ENCODE data around the gene ZFYVE19.
A peak's percentile ranks its signal among the peaks of the same experiment; 100 is the strongest.

The ZFYVE19 gene

DNA sequence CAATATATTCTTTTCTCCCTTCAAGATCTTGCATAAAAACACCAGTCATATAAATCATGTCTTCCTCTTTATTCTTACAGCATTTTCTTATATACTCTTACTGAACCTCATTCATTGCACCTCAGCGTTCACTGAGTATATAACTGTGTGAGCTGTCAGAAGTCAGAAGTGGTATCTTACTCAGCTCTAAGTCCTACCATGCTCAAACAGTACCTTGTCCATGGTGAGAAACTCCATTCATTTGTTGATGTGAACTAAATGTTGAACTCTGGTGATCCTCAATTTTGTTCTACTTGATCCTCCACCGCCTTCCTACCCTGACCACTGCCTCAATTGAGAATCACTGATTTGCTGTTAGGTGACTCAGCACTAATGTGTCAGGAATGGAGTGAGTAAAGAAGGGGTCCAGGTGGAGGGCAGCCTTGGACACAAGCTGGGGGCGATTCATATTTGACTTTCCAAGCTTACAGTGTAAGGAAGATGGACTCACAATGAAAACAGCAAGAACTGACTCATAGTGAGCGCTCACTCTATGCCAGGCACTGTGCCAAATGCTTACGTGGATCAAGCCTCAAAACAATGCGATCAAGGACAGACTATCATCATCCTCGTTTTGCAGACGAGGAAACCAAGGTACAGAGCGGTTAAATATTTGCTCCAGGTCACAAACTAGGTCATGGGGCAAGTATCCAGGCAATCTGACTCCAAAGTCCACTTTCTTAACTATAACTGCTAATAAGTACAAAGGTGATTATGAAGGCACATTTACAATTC is 13.5 kb upstream of the ZFYVE19 start:
- Histone ChIP-seq H3K4me3 (ENCODE audit: low read length in 2 of 2) (no peak overlapping the region), H3K9ac (ENCODE audit: low read length in 2 of 2) (no peak overlapping the region), H3K36me3 (ENCODE audit: control insufficient read depth in 2 of 2, insufficient read depth in 2 of 2, low read length in 2 of 2) (peaks cover 0 to 7% of the 10 kb centered on the region in 2 donors), H3K27ac (ENCODE audit: low read length) (no peak overlapping the region), H3K4me1 (ENCODE audit: control insufficient read depth, insufficient read depth, low read length) (peaks cover 4% of the 10 kb centered on the region), H3K9me3 (ENCODE audit: control insufficient read depth in 2 of 2, low read length in 2 of 2) (no peaks in the 10 kb centered on the region), H3K27me3 (ENCODE audit: control insufficient read depth in 1 of 2, insufficient read depth in 2 of 2, low read length in 2 of 2) (no peaks in the 10 kb centered on the region)

DNA sequence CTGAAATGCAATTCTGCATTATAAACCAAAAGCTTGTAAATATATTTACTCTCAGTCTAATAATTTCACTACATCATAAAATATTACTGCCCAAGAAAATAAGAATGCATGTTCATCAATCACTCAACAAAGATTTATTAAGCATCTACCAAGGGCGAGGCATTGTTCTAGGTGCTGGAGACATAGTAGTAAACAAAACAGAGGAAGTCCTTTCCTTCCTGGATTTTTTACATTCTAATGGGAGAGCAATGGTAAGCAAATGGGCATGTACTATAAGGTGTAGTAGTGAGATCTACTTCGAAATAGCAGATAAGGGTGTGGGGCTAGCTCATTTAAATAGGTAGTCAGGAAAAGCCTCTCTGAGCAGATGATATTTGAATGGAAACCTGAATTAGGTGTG is 10.8 kb upstream of the ZFYVE19 start:
- Histone ChIP-seq H3K36me3 (ENCODE audit: control insufficient read depth in 2 of 2, insufficient read depth in 2 of 2, low read length in 2 of 2) (peaks cover 2 to 8% of the 10 kb centered on the region in 2 donors), H3K9me3 (ENCODE audit: control insufficient read depth in 2 of 2, low read length in 2 of 2) (no peaks in the 10 kb centered on the region), H3K4me1 (ENCODE audit: control insufficient read depth, insufficient read depth, low read length) (no peaks in the 10 kb centered on the region), H3K27ac (ENCODE audit: low read length) (no peak overlapping the region), H3K4me3 (ENCODE audit: low read length in 2 of 2) (no peak overlapping the region), H3K27me3 (ENCODE audit: control insufficient read depth in 1 of 2, insufficient read depth in 2 of 2, low read length in 2 of 2) (no peaks in the 10 kb centered on the region), H3K9ac (ENCODE audit: low read length in 2 of 2) (no peak overlapping the region)

DNA sequence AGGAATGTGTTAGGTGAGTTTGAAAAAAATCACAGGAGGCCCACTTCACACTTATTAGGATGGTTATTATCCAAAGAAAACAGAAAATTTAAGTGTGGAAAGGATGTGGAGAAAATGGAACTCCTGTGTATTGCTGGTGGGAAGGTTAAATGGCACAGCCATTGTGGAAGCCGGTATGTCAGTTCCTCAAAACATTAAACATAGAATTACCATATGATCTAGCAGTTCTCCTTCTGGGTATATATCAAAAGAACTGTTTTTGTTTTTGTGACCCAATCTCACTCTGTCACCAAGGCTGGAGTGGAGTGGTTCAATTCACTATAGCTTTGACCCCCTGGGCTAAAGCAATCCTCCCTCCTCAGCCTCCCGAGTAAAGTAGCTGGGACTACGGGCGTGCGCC is 10.4 kb upstream of the ZFYVE19 start:
- H3K9me3 ChIP-seq (ENCODE audit: control insufficient read depth in 2 of 2, low read length in 2 of 2) = no peaks in the 10 kb centered on the region
- no peak overlapping the region for H3K9ac ChIP-seq (ENCODE audit: low read length in 2 of 2)
- no peaks in the 10 kb centered on the region for H3K27me3 ChIP-seq (ENCODE audit: control insufficient read depth in 1 of 2, insufficient read depth in 2 of 2, low read length in 2 of 2)
- no peak overlapping the region for H3K4me3 ChIP-seq (ENCODE audit: low read length in 2 of 2)
- H3K4me1 ChIP-seq (ENCODE audit: control insufficient read depth, insufficient read depth, low read length) = no peaks in the 10 kb centered on the region
- peaks cover 4 to 8% of the 10 kb centered on the region in 2 donors for H3K36me3 ChIP-seq (ENCODE audit: control insufficient read depth in 2 of 2, insufficient read depth in 2 of 2, low read length in 2 of 2)
- no peak overlapping the region for H3K27ac ChIP-seq (ENCODE audit: low read length)

DNA sequence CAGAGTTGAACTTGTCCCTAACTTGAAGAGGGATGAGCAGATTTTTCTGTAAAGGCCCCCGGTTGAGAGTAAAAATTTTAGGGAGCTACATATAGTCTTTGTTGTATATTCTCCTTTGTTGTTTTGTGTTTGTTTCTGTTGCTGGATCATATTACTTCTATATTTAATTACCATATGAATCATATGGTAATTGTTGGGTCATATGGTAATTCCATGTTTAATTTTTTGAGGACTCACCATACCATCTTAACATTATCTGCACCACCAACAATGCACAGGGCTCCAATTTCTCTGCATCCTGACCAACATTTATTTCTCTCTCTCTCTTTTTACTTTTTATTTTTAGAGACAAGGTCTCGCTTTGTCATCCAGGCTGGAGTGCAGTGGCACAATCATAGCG is 7.4 kb upstream of the ZFYVE19 start:
- peaks cover 3 to 4% of the 10 kb centered on the region in 2 donors for H3K36me3 ChIP-seq (ENCODE audit: control insufficient read depth in 2 of 2, insufficient read depth in 2 of 2, low read length in 2 of 2)
- no peaks in the 10 kb centered on the region for H3K27me3 ChIP-seq (ENCODE audit: control insufficient read depth in 1 of 2, insufficient read depth in 2 of 2, low read length in 2 of 2)
- no peak overlapping the region for H3K4me3 ChIP-seq (ENCODE audit: low read length in 2 of 2)
- no peaks in the 10 kb centered on the region for H3K9me3 ChIP-seq (ENCODE audit: control insufficient read depth in 2 of 2, low read length in 2 of 2)
- H3K27ac ChIP-seq (ENCODE audit: low read length) = no peak overlapping the region
- no peaks in the 10 kb centered on the region for H3K4me1 ChIP-seq (ENCODE audit: control insufficient read depth, insufficient read depth, low read length)
- H3K9ac ChIP-seq (ENCODE audit: low read length in 2 of 2) = no peak overlapping the region

DNA sequence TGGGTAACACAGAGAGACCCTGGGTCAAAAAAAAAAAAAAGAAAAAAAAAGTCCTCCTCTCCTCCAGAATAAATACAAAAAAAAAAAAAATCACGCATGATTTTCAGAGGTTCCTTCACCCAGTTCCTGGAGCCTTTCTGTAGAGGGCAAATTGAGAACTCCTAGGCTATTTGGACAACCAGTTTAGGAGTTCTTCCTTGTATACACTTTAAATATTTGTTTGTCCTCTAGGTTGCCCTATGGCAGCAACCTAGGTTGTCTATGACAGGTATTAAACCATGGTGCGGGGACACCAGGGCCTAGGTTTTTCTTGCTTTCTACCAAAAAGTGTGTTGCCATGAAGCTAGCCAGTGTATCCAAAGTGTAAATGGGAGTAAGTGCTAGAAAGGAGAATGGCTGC is 3.8 kb upstream of the ZFYVE19 start:
- Histone ChIP-seq H3K27me3 (ENCODE audit: control insufficient read depth in 1 of 2, insufficient read depth in 2 of 2, low read length in 2 of 2) (no peaks in the 10 kb centered on the region), H3K36me3 (ENCODE audit: control insufficient read depth in 2 of 2, insufficient read depth in 2 of 2, low read length in 2 of 2) (peaks cover 3 to 4% of the 10 kb centered on the region in 2 donors), H3K9ac (ENCODE audit: low read length in 2 of 2) (no peak overlapping the region), H3K4me1 (ENCODE audit: control insufficient read depth, insufficient read depth, low read length) (peaks cover 10% of the 10 kb centered on the region), H3K9me3 (ENCODE audit: control insufficient read depth in 2 of 2, low read length in 2 of 2) (no peaks in the 10 kb centered on the region), H3K27ac (ENCODE audit: low read length) (no peak overlapping the region), H3K4me3 (ENCODE audit: low read length in 2 of 2) (no peak overlapping the region)

DNA sequence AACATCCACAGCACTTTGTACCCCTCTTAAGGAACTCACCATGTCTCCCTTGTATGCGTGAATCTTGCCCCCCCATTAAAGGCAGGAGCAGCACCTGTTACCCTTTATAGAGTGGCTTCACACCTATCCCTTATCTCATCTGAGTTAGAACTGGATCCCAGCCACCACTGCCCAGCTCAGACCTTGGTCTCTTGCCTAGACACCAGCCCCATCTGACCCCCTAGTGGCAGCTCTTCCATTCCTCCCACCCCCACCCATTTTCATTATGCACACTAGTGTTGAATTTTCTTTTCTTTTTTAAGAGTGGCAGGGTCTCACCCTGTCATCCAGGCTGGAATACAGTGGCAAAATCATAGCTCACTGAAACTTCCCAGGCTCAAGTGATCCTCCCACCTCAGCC is 3.2 kb upstream of the ZFYVE19 start:
- H3K4me3 ChIP-seq (ENCODE audit: low read length in 2 of 2) = no peak overlapping the region
- H3K9me3 ChIP-seq (ENCODE audit: control insufficient read depth in 2 of 2, low read length in 2 of 2) = no peaks in the 10 kb centered on the region
- H3K9ac ChIP-seq (ENCODE audit: low read length in 2 of 2) = no peak overlapping the region
- H3K36me3 ChIP-seq (ENCODE audit: control insufficient read depth in 2 of 2, insufficient read depth in 2 of 2, low read length in 2 of 2) = peaks cover 0 to 4% of the 10 kb centered on the region in 2 donors
- peaks cover 15% of the 10 kb centered on the region for H3K4me1 ChIP-seq (ENCODE audit: control insufficient read depth, insufficient read depth, low read length)
- H3K27me3 ChIP-seq (ENCODE audit: control insufficient read depth in 1 of 2, insufficient read depth in 2 of 2, low read length in 2 of 2) = no peaks in the 10 kb centered on the region
- H3K27ac ChIP-seq (ENCODE audit: low read length) = no peak overlapping the region

DNA sequence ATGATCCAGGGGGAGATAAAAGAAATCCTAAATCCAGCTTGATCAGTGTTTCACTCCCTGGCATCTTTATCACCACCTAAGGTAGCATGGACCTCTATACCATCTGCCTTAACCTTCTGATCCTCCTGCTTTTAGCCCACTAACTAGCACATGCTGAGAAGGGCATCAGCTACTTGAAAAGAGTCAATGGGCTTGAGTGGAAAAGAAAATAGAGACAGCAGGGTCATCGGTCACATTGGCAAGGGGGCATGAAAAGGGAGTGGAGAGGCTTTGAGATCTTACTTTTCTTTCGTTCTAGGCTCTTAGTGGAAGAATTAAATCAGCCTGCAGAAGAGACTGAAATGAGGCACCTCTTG is 239 bp upstream of the ZFYVE19 start:
- Histone ChIP-seq H3K9ac (ENCODE audit: low read length in 2 of 2) (peak overlapping the region; percentile 98 to 99), H3K36me3 (ENCODE audit: control insufficient read depth in 2 of 2, insufficient read depth in 2 of 2, low read length in 2 of 2) (peaks cover 0 to 14% of the 10 kb centered on the region in 2 donors), H3K9me3 (ENCODE audit: control insufficient read depth in 2 of 2, low read length in 2 of 2) (no peaks in the 10 kb centered on the region), H3K27me3 (ENCODE audit: control insufficient read depth in 1 of 2, insufficient read depth in 2 of 2, low read length in 2 of 2) (no peaks in the 10 kb centered on the region), H3K4me3 (ENCODE audit: low read length in 2 of 2) (peak overlapping the region; percentile 100), H3K27ac (ENCODE audit: low read length) (peak overlapping the region; percentile 86), H3K4me1 (ENCODE audit: control insufficient read depth, insufficient read depth, low read length) (peaks cover 19% of the 10 kb centered on the region)

DNA sequence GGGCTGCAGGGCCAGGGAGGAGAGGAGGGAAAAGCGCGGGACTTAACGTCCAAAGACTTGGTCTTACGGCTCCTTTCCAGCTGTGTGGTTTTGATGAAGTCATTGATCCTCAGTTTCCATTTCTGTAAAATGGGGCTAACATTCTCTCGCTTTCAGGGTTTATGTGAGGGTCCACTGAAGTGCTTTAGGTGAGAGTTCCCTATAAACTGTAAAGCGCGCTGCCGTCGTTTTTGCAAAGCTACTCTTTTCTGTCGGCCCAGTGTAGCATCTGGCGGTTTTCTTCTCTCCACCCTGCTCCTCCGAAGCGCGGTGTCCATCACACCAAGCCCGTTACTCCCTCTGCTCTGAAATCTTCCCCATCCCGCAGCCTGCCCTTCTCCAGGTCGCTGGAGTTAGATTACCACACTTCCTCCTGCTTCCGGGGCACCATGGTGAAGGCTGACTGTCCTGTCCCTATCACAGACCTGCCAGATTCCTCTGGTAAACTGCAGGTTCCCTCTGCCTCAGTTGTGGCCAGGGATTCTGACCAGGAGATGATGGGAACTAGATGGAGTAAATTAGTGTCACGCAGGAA is 1.1 kb downstream of the ZFYVE19 start:
- Histone ChIP-seq H3K4me1 (ENCODE audit: control insufficient read depth, insufficient read depth, low read length) (peaks cover 19% of the 10 kb centered on the region), H3K4me3 (ENCODE audit: low read length in 2 of 2) (peak overlapping the region; percentile 100), H3K27me3 (ENCODE audit: control insufficient read depth in 1 of 2, insufficient read depth in 2 of 2, low read length in 2 of 2) (no peaks in the 10 kb centered on the region), H3K27ac (ENCODE audit: low read length) (no peak overlapping the region), H3K9ac (ENCODE audit: low read length in 2 of 2) (peak overlapping the region; percentile 59 to 60), H3K9me3 (ENCODE audit: control insufficient read depth in 2 of 2, low read length in 2 of 2) (no peaks in the 10 kb centered on the region), H3K36me3 (ENCODE audit: control insufficient read depth in 2 of 2, insufficient read depth in 2 of 2, low read length in 2 of 2) (peaks cover 0 to 18% of the 10 kb centered on the region in 2 donors)

DNA sequence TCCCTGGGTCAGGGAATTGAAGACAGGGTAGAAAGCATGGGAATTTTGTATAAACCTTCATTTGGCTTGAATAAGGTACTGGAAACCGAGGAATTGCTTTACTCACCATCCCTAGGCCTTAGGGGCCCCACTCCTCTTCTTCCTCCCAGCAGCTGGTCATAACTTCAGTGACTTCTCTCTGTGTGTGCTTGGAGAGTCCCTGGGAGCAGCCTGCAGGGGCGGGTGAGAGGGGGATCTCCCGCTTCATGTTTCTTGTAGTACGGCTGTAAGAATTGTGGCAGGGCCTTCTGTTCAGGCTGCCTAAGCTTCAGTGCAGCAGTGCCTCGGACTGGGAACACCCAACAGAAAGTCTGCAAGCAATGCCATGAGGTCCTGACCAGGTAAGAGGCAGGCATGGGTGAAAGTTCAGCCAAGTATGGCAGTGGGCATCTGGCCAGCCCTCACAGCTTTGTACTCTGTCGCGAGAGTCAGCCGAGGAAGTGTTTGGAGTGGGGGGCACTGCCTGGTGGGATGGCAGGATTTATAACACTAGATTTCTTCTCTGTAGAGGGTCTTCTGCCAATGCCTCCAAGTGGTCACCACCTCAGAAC is 2.1 kb downstream of the ZFYVE19 start:
- peaks cover 0 to 20% of the 10 kb centered on the region in 2 donors for H3K36me3 ChIP-seq (ENCODE audit: control insufficient read depth in 2 of 2, insufficient read depth in 2 of 2, low read length in 2 of 2)
- H3K9ac ChIP-seq (ENCODE audit: low read length in 2 of 2) = no peak overlapping the region

DNA sequence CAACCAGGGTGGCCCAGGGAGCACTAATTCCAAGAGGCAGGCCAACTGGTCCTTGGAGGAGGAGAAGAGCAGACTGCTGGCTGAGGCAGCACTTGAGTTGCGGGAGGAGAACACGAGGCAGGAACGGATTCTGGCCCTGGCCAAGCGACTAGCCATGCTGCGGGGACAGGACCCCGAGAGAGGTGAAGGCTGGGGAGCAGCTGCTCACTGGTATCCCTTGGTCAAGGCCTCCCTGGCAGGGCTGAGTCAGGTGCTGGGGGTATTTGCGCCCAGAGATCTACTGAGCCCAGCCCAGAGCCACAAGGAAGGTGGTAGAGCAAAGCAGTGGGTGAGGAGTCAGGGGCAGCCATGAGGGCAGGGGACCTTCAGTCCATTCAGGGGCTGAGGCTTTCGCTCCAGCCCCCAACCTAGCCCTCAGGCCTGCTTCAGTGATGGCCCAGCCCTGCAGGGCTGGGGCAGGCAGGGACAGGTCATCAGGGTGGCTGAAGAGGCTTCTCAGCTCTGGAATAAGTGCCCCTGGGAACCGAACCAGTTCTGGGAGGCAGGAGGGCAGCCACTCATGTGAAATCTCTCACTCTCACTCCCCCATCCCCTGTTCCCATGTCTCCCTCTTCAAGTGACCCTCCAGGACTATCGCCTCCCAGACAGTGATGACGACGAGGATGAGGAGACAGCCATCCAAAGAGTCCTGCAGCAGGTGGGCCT is 6.0 kb downstream of the ZFYVE19 start:
- Histone ChIP-seq H3K9me3 (ENCODE audit: control insufficient read depth in 2 of 2, low read length in 2 of 2) (no peaks in the 10 kb centered on the region), H3K27me3 (ENCODE audit: control insufficient read depth in 1 of 2, insufficient read depth in 2 of 2, low read length in 2 of 2) (no peaks in the 10 kb centered on the region), H3K4me1 (ENCODE audit: control insufficient read depth, insufficient read depth, low read length) (peaks cover 16% of the 10 kb centered on the region), H3K9ac (ENCODE audit: low read length in 2 of 2) (no peak overlapping the region), H3K4me3 (ENCODE audit: low read length in 2 of 2) (no peak overlapping the region), H3K36me3 (ENCODE audit: control insufficient read depth in 2 of 2, insufficient read depth in 2 of 2, low read length in 2 of 2) (peaks cover 0 to 27% of the 10 kb centered on the region in 2 donors), H3K27ac (ENCODE audit: low read length) (no peak overlapping the region)

More for the DNA sequence above, 2.1 kb downstream of the ZFYVE19 start:
- Histone ChIP-seq H3K4me1 (ENCODE audit: control insufficient read depth, insufficient read depth, low read length) (peaks cover 19% of the 10 kb centered on the region), H3K9me3 (ENCODE audit: control insufficient read depth in 2 of 2, low read length in 2 of 2) (no peaks in the 10 kb centered on the region), H3K27me3 (ENCODE audit: control insufficient read depth in 1 of 2, insufficient read depth in 2 of 2, low read length in 2 of 2) (no peaks in the 10 kb centered on the region), H3K27ac (ENCODE audit: low read length) (no peak overlapping the region), H3K4me3 (ENCODE audit: low read length in 2 of 2) (no peak overlapping the region)
